ENCODE data around the gene ARPC1A.

DNA sequence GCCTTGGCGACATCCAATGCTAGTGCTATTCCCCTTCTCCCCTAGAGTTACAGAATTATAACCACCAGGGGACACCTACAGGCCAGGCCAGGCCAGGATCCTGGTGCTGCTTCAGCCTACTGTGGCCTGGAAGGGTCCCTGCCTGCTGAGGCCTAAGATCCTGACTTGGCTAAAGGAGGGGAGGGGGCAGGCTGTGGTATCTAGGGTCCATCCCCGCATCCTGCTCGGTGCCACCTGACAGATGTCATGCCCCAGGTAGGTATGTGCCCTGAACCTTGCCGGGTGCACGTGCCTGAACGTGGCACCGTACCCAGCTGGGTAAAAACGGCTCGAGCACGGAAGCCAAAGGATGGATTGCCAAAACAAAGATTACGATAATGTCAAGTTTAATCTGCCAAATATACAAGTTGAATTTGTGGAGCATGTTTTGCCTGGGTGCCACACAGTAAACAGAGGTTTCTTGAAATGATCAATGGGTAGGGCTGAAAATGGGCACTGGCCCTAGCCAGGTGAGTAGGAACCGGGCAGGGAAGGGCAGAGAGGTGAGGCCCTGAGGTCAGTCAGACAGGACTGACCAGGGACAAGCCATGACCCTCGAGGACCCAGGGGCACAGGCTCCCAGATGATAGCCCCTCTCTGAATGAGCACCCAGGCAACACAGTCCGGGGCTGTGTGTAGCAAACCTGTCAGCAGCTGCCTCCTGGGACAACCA lies 70.1 kb downstream of the ARPC1A start:
- TF ChIP-seq, protein P1, sequence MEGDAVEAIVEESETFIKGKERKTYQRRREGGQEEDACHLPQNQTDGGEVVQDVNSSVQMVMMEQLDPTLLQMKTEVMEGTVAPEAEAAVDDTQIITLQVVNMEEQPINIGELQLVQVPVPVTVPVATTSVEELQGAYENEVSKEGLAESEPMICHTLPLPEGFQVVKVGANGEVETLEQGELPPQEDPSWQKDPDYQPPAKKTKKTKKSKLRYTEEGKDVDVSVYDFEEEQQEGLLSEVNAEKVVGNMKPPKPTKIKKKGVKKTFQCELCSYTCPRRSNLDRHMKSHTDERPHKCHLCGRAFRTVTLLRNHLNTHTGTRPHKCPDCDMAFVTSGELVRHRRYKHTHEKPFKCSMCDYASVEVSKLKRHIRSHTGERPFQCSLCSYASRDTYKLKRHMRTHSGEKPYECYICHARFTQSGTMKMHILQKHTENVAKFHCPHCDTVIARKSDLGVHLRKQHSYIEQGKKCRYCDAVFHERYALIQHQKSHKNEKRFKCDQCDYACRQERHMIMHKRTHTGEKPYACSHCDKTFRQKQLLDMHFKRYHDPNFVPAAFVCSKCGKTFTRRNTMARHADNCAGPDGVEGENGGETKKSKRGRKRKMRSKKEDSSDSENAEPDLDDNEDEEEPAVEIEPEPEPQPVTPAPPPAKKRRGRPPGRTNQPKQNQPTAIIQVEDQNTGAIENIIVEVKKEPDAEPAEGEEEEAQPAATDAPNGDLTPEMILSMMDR (IDR thresholded peaks at IDR 0.05): no peak
- TF ChIP-seq POLR2A (IDR thresholded peaks at IDR 0.05): no peak
